H7 (cell line): ENCODE data around the gene ASB1. TPM values are rescaled to one million over a fixed set of nuclear protein-coding genes. Genes with fewer than 3 reads are reported as not detected.
"Not testable (repeated sequence)": the region's sequence is repeated elsewhere in the genome, so short reads cannot be mapped to it uniquely, and the experiment has no call there.

Experiments
- DNase-seq: peaks from one replicate; pipeline ENCODE4 v3.0.0; 2012
- H3K27me3 ChIP-seq: 2 replicates; pipeline ENCODE4 v1.6.0; 2011; ENCODE audit warnings: mild to moderate bottlenecking, low read length; ENCODE audit not compliant: control insufficient read depth, insufficient read depth
- H3K36me3 ChIP-seq: replicated peaks from 2 replicates; pipeline ENCODE4 v1.5.1; 2011; ENCODE audit warnings: low read length; ENCODE audit not compliant: control insufficient read depth, insufficient read depth
- H3K4me3 ChIP-seq: 2 replicates; pipeline ENCODE4 v1.5.1; 2011; ENCODE audit warnings: low read depth, mild to moderate bottlenecking, control low read depth, low read length, moderate library complexity; ENCODE audit not compliant: insufficient read depth
- total RNA-seq: library from RNA; depleted of rRNA; stranded (reverse); fragments of >200 nt; shearing (Covaris generic); gene quantifications from 2 replicates; pipeline ENCODE4 v1.2.3, GENCODE V29; 2014

The ASB1 gene
- total RNA-seq, 1 experiment from 2014 or later: 26.5 TPM

- no peak overlapping the region for H3K4me3 ChIP-seq
- no peaks in the 10 kb centered on the region for H3K27me3 ChIP-seq
- DNase-seq: no peak
- peaks cover 6% of the 10 kb centered on the region for H3K36me3 ChIP-seq
Observed at GRCh38 chr2:238438856-238439849, 12.4 kb downstream of the ASB1 start.

- no peaks in the 10 kb centered on the region for H3K27me3 ChIP-seq
- no peak for DNase-seq
- H3K36me3 ChIP-seq: peaks cover 10% of the 10 kb centered on the region
- no peak overlapping the region for H3K4me3 ChIP-seq
Observed at GRCh38 chr2:238439917-238440316, 13.2 kb downstream of the ASB1 start.

- peaks cover 10% of the 10 kb centered on the region for H3K36me3 ChIP-seq
- no peak for DNase-seq
- H3K4me3 ChIP-seq: no peak overlapping the region
- no peaks in the 10 kb centered on the region for H3K27me3 ChIP-seq
Observed at GRCh38 chr2:238440331-238440730, 13.6 kb downstream of the ASB1 start.

- no peak for DNase-seq
- Histone ChIP-seq H3K27me3 (no peaks in the 10 kb centered on the region), H3K36me3 (peaks cover 12% of the 10 kb centered on the region), H3K4me3 (no peak overlapping the region)
Observed at GRCh38 chr2:238440767-238441166, 14.0 kb downstream of the ASB1 start.

GRCh38 chr2:238441262-238442114 lies 14.8 kb downstream of the ASB1 start:
- Histone ChIP-seq H3K27me3 (no peaks in the 10 kb centered on the region), H3K36me3 (peaks cover 17% of the 10 kb centered on the region), H3K4me3 (no peak overlapping the region)
- DNase-seq: no peak

GRCh38 chr2:238442257-238442656 lies 15.5 kb downstream of the ASB1 start:
- not testable (repeated sequence) for H3K4me3 ChIP-seq, H3K27me3 ChIP-seq, DNase-seq
- H3K36me3 ChIP-seq: peaks cover 24% of the 10 kb centered on the region

GRCh38 chr2:238444242-238444641 lies 17.5 kb downstream of the ASB1 start:
- H3K36me3 ChIP-seq: peaks cover 25% of the 10 kb centered on the region
- DNase-seq: no peak
- H3K4me3 ChIP-seq: no peak overlapping the region
- no peaks in the 10 kb centered on the region for H3K27me3 ChIP-seq

GRCh38 chr2:238445409-238446190 lies 18.9 kb downstream of the ASB1 start:
- Histone ChIP-seq H3K27me3 (no peaks in the 10 kb centered on the region), H3K4me3 (no peak overlapping the region), H3K36me3 (peaks cover 32% of the 10 kb centered on the region)
- no peak for DNase-seq

- DNase-seq: no peak
- peaks cover 33% of the 10 kb centered on the region for H3K36me3 ChIP-seq
- no peaks in the 10 kb centered on the region for H3K27me3 ChIP-seq
- no peak overlapping the region for H3K4me3 ChIP-seq
Observed at GRCh38 chr2:238446371-238446770, 19.6 kb downstream of the ASB1 start.

GRCh38 chr2:238448031-238448955 lies 21.6 kb downstream of the ASB1 start:
- H3K4me3 ChIP-seq: no peak overlapping the region
- H3K27me3 ChIP-seq: no peaks in the 10 kb centered on the region
- peaks cover 33% of the 10 kb centered on the region for H3K36me3 ChIP-seq
- DNase-seq: no peak

- Histone ChIP-seq H3K27me3 (no peaks in the 10 kb centered on the region), H3K4me3 (no peak overlapping the region), H3K36me3 (peaks cover 30% of the 10 kb centered on the region)
- no peak for DNase-seq
Observed at GRCh38 chr2:238449241-238449640, 22.5 kb downstream of the ASB1 start.

GRCh38 chr2:238449909-238450417 lies 23.2 kb downstream of the ASB1 start:
- Histone ChIP-seq H3K27me3 (no peaks in the 10 kb centered on the region), H3K36me3 (peaks cover 27% of the 10 kb centered on the region), H3K4me3 (no peak overlapping the region)
- no peak for DNase-seq

- H3K4me3 ChIP-seq: no peak overlapping the region
- H3K36me3 ChIP-seq: peaks cover 27% of the 10 kb centered on the region
- H3K27me3 ChIP-seq: no peaks in the 10 kb centered on the region
- no peak for DNase-seq
Observed at GRCh38 chr2:238450440-238450861, 23.7 kb downstream of the ASB1 start.
